ENCODE data around the gene PRDX4.
"Not testable (repeated sequence)": the region's sequence is repeated elsewhere in the genome, so short reads cannot be mapped to it uniquely, and the experiment has no call there.

The PRDX4 gene

DNA sequence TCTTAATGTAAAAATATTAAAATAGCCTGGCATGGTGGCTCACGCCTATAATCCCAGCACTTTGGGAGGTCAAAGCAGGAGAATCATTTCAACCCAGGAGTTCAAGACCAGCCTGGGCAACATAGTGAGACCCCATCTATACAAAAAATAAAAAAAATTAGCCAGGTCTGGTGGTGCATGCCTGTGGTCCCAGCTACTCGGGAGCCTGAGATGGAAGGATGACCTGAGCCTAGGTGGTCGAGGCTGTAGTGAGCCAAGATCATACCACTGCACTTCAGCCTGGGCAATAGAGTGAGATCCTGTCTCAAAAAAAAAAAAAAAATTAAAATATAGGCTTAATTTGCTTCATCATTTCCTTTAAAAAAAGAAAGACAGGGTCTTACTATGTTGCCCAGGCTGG is 9.2 kb downstream of the PRDX4 start:
- DNase-seq, result not testable (repeated sequence)

DNA sequence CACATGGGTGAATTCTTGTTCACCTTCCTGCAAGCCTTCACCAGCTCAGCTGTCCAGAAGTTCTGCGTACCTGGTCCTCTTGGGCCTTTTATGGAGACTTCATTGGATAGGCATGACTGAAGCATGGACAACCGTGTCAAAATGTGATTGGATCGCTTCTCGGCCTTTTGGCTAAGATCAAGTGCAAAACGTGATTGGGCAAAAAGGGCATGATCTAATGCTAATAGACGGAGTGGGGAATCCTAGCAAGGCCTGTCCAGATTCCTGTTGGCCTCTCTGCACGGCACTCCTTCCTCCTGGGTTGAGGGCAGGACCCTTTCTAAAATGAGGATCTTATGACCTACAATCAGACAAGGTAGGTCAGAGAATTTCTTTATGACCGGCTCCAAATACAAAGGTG is 24.9 kb downstream of the PRDX4 start:
- DNase-seq, result no peak

- peak; percentile 55 to 69 (median 63) for DNase-seq
Observed at GRCh38 chrX:23694606-23695005, 27.3 kb downstream of the PRDX4 start.

DNA sequence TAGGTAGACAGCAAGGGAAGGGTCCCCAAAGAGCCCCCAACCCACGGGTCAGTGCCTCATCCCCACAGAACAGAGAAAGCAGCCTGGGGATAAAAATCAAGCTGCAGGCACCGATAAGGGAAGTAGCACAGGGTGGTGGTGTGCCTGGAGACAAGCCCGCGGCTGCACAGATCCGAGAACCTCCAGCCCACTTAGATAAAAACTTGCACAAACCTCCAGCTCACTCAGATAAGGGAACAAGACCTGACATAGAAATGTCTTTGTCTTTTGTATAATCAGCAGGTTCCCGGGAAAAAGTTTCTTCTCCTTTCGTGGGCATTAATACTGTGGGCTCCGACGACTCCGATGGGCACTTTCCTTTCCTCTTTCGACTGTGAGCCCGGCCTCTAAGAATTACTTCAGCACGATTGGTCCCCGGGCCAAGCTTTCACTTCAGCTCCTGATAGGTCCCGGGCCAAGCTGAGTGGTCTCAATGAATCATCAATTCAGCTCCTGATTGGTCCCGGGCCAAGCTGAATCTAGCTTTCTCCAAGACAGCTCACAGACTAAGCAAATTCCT is 32.4 kb downstream of the PRDX4 start:
- peak; percentile 47 to 79 (median 66) for DNase-seq

DNA sequence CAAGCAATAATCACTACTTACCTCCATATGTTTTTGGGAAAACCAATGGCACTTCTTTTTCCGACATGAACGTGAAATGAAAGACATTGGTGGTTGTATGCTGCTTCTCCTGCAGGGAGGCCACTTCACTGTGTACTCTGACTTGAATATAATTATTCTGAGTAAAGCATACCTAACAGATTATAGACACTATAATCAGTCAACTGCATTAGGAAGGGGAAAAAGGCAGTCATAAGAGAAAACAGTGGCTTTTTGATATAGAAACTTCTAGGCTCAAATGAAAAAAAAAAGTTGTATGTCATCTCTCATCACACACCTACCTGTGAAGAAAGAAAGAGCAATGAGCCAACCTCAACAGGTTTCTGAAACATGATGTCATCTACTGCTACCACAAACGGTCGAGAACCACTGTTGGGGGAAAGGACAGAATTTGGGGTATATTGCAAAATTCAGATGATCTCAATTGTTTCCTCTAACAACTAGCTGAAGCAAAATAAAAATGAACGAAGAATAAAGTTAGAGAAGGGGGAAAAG is 37.4 kb downstream of the PRDX4 start:
- DNase-seq, result no peak

DNA sequence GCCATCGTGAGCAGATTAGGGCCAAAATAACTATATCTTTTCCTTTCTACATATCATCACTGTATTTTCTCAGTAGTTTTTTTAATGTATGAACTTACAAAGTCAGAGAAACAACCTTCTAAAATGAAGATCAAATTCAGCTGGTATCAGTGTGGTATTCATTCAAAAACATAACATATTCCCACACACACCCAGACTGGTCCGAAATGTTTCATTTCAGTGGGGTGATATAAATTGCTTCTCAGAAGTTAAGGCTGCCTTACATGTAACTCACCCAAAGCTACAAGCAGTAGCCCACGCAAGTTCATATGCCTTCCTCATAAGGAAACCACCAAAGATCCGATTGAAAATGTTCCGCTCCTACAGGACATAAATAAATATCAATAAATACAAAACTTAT is 37.9 kb downstream of the PRDX4 start:
- DNase-seq, result no peak

DNA sequence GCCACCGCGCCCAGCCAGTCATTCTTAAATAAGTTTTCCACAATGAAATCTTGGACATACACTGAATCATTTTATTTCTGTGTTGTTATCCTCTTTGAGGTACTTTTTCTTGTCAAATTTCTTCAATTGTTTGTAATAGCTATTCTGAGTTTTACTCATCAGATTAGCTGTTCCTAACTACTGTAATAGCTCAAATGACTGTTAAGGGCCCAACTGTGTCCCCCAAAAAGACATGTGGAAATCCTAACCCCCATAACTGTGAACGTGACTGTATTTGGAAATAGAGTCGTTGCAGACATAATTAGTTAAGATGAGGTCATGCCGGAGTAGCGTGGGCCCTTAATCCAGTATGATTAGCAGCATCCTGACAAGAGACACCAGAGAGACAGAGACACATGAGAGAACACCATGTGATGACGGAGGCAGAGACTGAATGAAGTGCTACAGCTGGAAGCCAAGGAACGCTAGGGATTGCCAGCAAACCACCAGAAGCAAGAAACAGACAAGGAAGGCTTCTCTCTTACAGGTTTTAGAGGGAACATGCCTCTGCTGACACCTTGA is 52.9 kb downstream of the PRDX4 start:
- DNase-seq, result no peak

GRCh38 chrX:23726191-23726590 is 58.9 kb downstream of the PRDX4 start:
- peak; percentile 31 to 34 (median 32) for DNase-seq

DNA sequence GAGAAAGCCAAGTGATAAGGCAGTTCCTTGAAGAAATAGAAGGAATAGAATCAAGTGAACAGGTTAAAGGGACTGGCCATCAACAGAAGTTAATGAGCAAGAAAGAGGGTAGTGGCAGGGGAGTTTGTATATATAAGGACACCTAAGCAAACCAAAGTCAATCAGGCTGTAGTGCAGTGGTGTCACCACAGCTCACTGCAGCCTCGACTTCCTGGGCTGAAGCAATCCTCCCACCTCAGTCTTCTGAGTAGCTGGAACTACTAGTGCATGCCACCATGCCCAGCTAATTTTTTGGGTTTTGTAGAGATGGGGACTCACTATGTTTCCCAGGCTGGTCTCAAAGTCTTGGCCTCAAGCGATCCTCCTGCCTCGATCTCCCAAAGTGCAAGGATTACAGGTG is 59.9 kb downstream of the PRDX4 start:
- peak in 1 of 3 donors; percentile 26 for DNase-seq

- peak in 1 of 3 donors; percentile 19 for DNase-seq
Observed at GRCh38 chrX:23729214-23729613, 61.9 kb downstream of the PRDX4 start.

- peak; percentile 20 to 61 (median 32) for DNase-seq
Observed at GRCh38 chrX:23731951-23732350, 64.7 kb downstream of the PRDX4 start.

DNA sequence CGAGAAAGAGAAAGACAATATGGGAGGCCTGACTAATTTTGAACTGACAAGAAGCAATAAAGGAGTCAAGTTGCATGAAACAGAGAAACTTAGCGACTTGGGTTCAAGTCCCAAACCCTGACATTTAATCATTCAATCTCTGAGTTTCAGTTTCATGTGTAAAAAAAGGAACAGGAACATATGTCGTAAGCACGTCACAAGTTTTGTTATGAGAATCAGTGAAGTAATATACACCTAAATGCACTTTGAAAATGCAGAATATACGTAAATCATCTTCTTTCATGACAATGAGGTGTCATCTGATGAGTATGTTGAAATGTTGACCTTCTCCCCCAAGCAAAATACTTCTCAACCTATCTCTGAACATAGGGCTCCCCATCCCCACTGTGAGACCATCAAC is 65.4 kb downstream of the PRDX4 start:
- peak; percentile 57 to 88 (median 79) for DNase-seq
